HG02678 (cell line): ENCODE results near the gene TPO.
"Not testable (repeated sequence)": the region's sequence is repeated elsewhere in the genome, so short reads cannot be mapped to it uniquely, and the experiment has no call there.

Experiments used
- ATAC-seq: cut with Tn5 transposase; IDR thresholded peaks from one replicate; pipeline ENCODE4 v1.9.1; 2021; ENCODE audit warnings: mild to moderate bottlenecking, moderate library complexity; ENCODE audit not compliant: unreplicated experiment

TPO gene

DNA sequence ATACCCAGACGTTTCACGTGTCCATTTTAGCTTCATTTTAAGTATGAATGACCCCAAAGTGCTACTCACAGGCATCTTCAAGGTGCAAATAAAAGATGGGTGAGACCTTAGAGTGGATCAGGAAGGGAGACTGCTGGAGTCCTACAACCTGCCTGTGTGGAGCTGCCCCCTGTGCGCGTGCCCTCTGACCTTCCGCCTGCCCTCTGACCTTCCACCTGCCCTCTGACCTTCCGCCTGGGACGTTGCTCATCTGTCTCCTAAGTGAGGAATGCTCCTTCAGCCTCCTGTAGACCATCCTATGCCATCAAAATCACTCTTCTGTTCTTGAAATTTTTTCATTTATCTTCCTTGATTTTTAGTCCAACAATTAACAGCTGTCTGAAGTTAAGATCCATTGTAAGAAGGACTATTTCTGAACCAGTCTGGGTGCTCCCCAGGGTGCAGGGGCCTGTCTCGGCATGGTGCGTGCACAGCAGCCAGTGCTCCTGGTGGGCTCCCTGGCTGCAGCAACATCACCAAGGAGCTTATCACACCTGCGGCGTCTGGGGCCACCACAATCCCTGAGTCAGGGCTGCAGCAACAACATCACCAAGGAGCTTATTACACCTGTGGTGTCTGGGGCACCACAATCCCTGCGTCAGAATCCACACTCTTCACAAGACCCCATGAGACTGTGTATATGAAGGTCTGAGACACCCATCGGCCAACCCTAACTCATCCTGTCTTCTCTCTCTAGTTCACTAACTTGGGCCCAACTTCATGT is 86.0 kb downstream of the TPO start:
- no peak for ATAC-seq

DNA sequence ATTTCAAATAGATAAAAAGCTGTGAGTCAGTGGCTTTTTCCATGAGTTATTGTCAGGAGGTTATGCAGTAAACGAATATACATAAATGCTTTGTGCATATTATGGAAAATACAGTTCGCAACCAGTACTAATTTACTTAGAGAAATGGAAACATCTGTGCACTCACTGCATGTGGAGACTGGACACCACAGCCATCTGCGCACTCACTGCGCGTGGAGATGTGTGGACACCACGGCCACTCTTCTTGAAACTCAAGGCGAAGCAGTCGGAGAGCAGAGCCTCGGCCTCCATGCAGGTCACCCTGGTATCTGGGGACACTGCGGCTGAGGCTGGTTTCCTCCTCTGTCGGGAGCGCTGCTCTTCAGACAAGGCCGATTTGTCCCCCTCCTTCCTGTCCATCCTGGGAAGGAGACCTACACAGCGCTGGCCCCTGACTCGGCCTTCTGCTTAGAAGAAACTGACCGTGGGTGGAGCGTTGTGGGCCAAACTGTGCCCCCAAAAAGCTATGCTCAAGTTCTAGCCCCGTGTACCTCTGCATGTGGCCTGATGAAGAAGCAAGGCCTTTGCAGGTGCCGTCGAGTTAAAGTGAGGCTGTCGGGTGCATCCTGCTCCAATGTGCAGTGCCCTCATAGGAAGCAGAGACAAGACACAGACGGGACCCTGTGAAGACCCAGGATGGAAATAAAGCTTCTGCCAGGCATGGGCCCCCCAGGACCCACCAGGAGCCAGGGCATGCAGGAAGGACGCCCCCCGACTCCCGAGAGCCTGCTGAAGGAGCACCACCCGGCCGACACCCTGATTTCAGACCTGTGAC is 88.0 kb downstream of the TPO start:
- no peak for ATAC-seq

DNA sequence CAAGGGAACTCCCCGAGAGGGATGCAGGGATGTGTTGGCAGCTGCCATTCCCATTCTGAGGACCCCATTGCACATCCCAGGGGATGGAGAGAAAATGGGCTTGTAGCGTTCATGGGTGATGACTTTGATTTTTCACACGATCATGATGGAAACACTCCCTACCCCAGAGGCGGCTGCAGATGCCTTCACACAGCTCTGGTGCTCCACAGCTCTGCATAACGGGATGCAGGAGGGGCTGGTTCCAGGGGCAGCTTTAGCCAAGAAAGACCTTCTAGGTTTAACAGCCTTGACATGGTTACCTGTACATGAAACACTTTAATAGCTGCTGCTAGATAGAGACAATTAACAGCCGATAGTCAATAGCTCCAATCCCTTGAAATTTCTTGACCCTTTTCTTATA is 88.7 kb downstream of the TPO start:
- ATAC-seq: no peak

DNA sequence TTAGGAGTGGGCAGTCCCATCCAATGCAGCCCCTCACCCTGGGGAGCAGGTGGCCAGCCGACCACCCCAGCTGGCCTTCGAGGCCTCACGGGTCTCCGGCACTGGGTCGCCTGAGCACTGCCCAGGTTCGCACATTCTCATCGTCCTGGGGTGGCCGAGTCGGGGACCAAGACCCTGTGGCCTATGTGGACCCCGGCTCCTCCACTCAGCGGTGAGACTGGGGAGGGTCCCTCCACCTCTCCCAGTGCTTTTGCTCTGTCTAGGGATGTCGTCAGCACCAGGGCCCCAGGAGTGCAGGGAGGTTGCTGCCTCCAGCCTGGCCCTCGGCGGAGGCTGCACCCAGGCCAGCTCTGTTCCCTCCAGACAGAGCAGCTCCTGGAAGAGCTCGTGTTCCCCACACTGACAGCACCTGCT is 89.6 kb downstream of the TPO start:
- ATAC-seq: no peak

GRCh38 chr2:1503471-1504310 is 90.4 kb downstream of the TPO start:
- no peak for ATAC-seq

DNA sequence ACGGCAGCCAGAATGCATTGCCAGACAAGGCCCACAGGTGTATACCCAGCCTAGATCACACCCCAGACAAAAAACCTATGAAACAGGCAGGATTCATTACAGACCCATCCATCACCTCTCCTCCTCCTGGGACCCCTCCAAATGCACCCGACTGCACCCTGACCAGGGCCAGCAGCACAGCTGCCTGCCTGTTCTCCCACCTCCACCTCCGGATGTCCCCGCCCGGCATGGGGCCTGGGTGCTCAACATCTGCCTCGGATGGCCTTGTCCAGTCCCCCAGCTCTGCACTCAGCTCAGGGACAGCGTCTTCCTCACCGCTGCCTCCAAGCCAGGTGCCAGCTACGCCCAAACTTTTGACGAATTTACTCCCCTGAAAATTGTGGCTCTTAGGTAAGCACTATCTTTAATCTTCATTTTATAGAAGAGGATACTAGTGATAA is 91.1 kb downstream of the TPO start:
- no peak for ATAC-seq

GRCh38 chr2:1505031-1505441 is 91.8 kb downstream of the TPO start:
- ATAC-seq: no peak

DNA sequence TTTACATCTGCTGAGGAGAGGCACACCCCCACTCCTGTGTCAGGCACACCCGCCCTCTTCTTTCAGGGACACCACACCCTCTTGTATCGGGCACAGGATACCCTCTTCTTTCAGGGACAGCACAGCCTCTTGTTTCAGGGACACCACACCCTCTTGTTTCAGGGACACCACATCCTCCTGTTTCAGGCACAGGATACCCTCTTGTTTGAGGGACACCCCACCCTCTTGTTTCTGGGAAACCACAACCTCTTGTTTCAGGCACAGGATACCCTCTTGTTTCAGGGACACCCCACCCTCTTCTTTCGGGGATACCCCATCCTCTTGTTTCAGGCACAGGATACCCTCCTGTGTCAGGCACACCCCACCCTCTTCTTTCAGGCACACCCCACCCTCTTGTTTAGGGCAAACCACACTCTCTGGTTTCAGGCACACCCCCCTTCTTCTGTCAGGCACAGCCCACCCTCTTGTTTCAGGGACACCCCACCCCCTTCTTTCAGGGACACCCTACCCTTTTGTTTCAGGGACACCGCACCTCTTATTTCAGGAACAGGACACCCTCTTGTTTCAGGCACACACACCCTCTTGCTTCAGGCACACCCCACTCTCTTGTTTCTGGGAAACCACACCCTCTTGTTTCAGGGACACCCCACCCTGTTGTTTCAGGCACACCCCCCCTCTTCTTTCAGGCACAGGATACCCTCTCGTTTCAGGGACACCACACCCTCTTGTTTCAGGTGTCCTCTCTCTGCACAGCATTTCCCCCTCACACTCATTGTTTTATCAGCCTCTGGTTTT is 96.2 kb downstream of the TPO start:
- ATAC-seq: no peak

DNA sequence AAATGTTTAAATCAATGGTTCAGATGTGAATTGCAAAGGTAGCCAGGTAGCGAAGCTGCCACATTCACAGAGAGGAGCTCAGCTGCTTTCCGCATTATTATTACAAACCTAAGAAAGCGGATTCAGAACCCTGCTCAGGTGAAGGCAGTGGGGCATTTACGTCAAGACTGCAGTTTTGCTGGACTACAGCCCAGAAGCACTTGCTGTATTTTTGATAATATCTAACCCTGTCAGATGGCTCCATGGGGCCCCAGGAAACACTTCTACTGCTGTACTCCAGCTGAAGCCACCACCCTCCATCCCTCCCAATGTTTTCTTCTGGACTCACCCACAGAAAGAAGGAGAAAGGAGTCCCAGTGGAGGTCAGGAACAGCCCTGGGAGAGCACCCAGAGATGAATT is 96.9 kb downstream of the TPO start:
- ATAC-seq: no peak

DNA sequence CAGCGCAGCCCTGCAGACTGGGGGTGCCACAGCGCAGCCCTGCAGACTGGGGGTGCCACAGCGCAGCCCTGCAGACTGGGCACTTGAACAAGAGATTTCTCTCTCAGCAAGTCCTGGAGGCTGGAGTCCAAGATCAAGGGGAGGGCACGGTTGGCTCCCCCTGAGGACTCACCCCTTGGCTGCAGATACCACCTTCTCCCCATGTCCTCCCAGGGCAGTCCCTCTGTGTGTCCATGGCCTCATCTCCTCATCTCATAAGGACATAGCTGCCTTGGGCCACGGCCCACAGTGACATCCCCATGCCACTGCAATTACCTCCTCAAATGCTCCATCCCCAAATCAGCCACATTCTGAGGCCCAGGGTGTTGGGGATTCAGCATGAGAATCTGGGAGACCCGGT is 98.2 kb downstream of the TPO start:
- ATAC-seq: no peak

DNA sequence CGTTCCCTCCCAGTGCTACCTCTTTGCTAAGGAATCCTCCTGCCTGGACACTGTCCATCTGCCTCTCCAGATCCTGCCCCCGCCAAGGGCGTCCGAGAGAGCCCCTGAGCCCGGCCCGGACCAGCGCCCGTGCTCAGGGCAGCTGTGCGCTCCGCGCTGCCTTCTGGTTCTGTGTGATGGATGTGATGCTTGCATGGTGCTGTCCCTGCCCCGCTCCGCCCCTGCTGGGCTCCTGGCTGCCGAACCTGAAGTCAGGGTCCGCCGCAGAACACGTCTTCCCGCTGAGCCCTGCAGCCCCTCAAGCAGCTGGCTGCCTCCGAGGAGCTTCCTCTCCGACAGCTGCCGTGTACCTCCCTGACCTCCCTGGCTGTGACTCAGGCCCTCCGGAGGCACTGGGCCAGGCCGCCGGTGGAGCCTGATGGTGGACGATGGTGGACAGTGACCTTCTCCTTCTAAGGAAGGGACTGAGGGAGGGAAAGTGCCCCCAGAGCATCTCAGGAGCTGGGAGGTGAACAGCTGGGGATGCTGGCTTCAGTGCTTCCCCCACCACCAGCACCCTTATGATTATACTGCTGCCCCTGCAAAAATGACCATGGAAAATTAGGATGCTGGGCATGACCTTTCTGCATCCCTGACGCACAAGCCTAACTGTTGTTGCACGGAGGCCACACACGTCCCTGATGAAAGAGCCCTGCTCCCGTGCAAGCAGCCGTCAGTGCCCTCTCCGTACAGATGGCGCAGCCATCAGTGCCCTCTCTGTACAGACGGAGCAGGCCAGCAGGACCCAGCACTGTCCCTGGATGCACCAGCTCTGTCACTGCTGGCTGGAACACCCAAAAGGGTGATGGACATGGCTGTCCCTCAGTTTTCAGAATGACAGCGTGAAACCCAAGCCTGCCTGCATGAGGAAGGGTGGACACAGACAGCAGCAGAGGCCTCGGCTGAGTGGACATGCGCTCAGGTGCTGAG is 99.3 kb downstream of the TPO start:
- no peak for ATAC-seq

DNA sequence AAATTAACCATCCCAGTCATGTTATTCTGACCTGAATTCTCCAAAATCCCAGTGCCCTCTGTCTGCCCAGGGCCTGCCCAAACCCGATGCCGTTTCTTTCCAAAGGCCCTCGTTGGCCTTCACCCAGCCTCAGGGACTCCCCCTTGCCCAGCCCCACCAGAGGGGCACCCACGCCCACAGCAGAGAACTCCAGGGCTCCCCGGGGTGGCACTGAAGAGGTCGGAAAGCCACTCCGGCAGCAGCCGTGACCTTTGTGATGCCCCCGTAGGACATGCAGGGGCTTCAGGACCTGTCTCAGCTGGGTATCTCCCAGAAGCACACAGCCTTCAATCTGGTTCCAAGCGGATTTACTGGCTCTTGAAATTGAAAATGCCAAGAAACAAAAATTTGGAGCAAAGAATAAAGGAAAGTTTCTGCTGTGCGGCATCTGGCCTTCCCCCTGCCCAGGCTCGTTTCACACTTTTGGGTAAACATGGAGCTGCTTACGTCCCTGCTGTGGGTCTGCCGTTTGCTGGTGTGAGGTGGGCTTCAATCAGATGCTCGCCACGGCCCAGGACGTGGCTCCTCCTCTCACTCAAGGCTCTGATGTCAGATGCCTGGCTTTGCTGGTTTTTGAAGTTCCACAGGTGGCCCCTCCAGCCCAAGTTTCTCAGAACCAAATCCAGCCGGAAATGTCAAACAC is 101.3 kb downstream of the TPO start:
- ATAC-seq: no peak

DNA sequence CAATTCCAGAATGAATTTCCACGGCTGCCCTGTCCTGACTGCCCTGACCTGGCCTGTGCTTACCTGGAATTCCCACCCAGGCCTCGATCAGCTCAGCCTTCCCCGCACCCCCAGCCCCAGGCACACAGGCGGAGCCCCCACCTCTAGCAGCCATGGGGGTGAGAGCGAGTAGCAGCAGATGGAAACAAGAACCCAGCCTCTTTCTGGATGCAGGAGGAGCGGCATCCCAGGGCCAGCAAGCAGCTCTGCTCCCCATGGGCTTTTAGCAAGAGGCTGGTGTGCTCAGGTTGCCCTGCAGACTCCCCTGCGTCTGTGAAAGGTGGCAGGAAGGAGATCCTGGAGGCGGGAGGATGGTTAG is 101.8 kb downstream of the TPO start:
- ATAC-seq: no peak

- ATAC-seq: no peak
Observed at GRCh38 chr2:1515986-1516797, 102.9 kb downstream of the TPO start.

DNA sequence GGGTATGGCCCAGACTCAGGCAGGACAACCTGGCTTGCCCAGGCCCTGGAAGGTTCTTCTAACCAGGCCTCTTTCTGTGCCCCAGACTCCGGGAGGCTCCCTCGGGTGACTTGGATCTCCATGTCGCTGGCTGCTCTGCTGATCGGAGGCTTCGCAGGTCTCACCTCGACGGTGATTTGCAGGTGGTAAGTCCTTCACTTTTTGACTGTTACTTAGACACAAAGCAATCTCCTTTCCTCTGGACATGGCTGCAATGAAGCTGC is 103.5 kb downstream of the TPO start:
- ATAC-seq: no peak

GRCh38 chr2:1517291-1517690 is 104.0 kb downstream of the TPO start:
- not testable (repeated sequence) for ATAC-seq

GRCh38 chr2:1517786-1518185 is 104.5 kb downstream of the TPO start:
- no peak for ATAC-seq

DNA sequence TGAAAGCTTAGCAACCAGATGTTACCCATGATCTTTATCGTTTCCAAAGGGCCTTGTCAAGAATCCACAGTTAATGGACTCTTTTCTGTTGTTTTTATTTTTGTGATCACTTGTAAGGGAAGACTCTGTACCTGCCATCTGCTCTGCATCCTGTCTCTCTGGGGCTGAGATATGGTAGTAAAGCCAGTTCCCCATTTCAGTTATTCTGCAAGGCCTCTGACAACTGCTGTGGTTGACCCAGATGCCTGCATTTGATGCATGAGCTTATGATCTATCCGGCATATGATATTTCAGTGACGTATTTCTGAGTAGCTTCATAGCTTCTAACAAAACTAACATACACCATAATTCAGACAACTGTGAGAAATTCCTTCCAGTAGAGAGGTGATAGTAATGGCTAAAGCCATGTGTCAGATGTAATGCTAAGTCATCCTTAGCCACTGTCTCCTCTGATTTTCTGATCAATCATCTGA is 105.1 kb downstream of the TPO start:
- no peak for ATAC-seq
